Activated CD8-positive, alpha-beta memory T cell treated with anti-CD3 and anti-CD28 coated beads, Interleukin-2, amount 50 U/mL, for 24 hours (primary cell): ENCODE measurements around the gene MICOS13.
A peak's percentile ranks its signal among the peaks of the same experiment; 100 is the strongest.

Experiments
- DNase-seq: peaks from one replicate; pipeline ENCODE4 v3.0.0-alpha.2; 2020; ENCODE audit errors: extremely low read depth

Gene MICOS13

GRCh38 chr19:5687360-5688198 is 7.3 kb upstream of the MICOS13 start:
- no peak for DNase-seq

GRCh38 chr19:5686647-5687359 is 6.5 kb upstream of the MICOS13 start:
- peak; percentile 97 for DNase-seq

GRCh38 chr19:5686326-5686646 is 6.0 kb upstream of the MICOS13 start:
- DNase-seq: no peak

GRCh38 chr19:5684694-5685430 is 4.5 kb upstream of the MICOS13 start:
- DNase-seq: no peak

- no peak for DNase-seq
Observed at GRCh38 chr19:5683177-5683886, 3.0 kb upstream of the MICOS13 start.

GRCh38 chr19:5682107-5682482 is 1.8 kb upstream of the MICOS13 start:
- DNase-seq: no peak

- DNase-seq: no peak
Observed at GRCh38 chr19:5681391-5682106, 1.2 kb upstream of the MICOS13 start.

- DNase-seq: no peak
Observed at GRCh38 chr19:5680084-5680436, 256 bp downstream of the MICOS13 start.

- no peak for DNase-seq
Observed at GRCh38 chr19:5679289-5680083, 830 bp downstream of the MICOS13 start.

GRCh38 chr19:5678071-5678718 is 2.1 kb downstream of the MICOS13 start:
- no peak for DNase-seq

- DNase-seq: no peak
Observed at GRCh38 chr19:5677580-5677979, 2.7 kb downstream of the MICOS13 start.

- DNase-seq: no peak
Observed at GRCh38 chr19:5677136-5677535, 3.2 kb downstream of the MICOS13 start.

GRCh38 chr19:5676772-5677105 is 3.6 kb downstream of the MICOS13 start:
- no peak for DNase-seq

- no peak for DNase-seq
Observed at GRCh38 chr19:5676105-5676771, 4.1 kb downstream of the MICOS13 start.

- DNase-seq: no peak
Observed at GRCh38 chr19:5674714-5675113, 5.6 kb downstream of the MICOS13 start.

- no peak for DNase-seq
Observed at GRCh38 chr19:5673752-5674151, 6.6 kb downstream of the MICOS13 start.

- no peak for DNase-seq
Observed at GRCh38 chr19:5672708-5673459, 7.4 kb downstream of the MICOS13 start.

GRCh38 chr19:5671600-5671999 is 8.7 kb downstream of the MICOS13 start:
- no peak for DNase-seq

GRCh38 chr19:5669212-5669611 is 11.1 kb downstream of the MICOS13 start:
- DNase-seq: no peak
